Skeletal muscle tissue (tissue), 4 donors: ENCODE data around the gene ANKRD11. TPM values are rescaled to one million over a fixed set of nuclear protein-coding genes. Genes with fewer than 3 reads are reported as not detected.

Experiments used
- H3K27ac ChIP-seq: one replicate; pipeline ENCODE4 v1.7.0; 2013; ENCODE audit warnings: mild to moderate bottlenecking, low read depth, low read length, inconsistent platforms
- H3K27me3 ChIP-seq, 3 donors: one replicate each; pipeline ENCODE4 v1.7.0; 2013; ENCODE audit warnings: low read length in 3 of 3; ENCODE audit not compliant: control insufficient read depth in 3 of 3, insufficient read depth in 3 of 3
- H3K36me3 ChIP-seq, 3 donors: one replicate each; pipeline ENCODE4 v1.7.0; 2013; ENCODE audit warnings: low read length in 3 of 3; ENCODE audit not compliant: control insufficient read depth in 3 of 3, insufficient read depth in 3 of 3
- H3K4me1 ChIP-seq, 3 donors: one replicate each; pipeline ENCODE4 v1.7.0; 2013; ENCODE audit warnings: low read length in 3 of 3, mild to moderate bottlenecking in 3 of 3; ENCODE audit not compliant: control insufficient read depth in 3 of 3, insufficient read depth in 3 of 3
- H3K4me3 ChIP-seq, 3 donors: one replicate each; pipeline ENCODE4 v1.7.0; 2013; ENCODE audit warnings: low read length in 3 of 3
- H3K9ac ChIP-seq, 3 donors: one replicate each; pipeline ENCODE4 v1.7.0; 2013; ENCODE audit warnings: low read length in 3 of 3, mild to moderate bottlenecking in 3 of 3, moderate library complexity in 2 of 3, low read depth in 1 of 3
- H3K9me3 ChIP-seq, 3 donors: one replicate each; pipeline ENCODE4 v1.7.0; 2013; ENCODE audit warnings: low read length in 3 of 3; ENCODE audit not compliant: control insufficient read depth in 3 of 3
- total RNA-seq: library from RNA; depleted of rRNA; stranded (reverse); fragments of >200 nt; gene quantifications from one replicate; pipeline ENCODE4 v1.2.3, GENCODE V29; 2014
- donor health status: Osteomylitis.

The ANKRD11 gene
- total RNA-seq, 1 donor from 2014 or later = 21.4 TPM

DNA sequence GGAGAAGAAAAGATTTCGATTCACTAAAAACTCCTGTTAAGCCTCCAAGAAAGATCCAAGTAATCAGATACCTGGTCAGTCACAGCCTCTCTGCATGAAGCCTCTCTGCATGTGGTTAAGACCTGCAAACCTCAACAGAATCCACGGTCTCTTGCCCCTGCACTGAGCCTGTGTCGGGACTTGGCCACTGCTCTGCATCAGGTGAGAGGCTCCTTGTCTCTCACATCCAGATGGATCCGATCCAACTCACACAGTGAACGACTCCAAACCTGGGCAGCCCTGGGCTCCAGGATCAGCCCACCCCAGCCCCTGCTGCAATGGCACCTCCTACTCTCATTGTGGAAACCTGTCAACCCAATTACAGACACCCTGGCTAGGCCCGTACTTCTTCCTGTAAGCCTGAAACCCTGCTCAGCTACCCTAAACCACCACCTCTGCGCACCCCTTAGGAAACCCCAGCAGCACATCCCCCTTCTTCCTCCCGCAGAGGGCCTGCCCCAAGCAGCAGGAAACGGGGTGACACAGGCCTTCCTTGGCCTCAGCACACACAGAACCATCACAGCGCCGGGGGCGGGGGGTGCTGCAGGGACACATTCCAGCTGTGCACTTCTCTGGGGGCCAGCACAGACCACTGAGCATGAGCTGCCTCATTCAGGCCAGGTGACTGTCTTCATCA, 129.5 kb downstream of the ANKRD11 start:
- H3K27ac ChIP-seq = no peak overlapping the region
- H3K4me1 ChIP-seq = peaks cover 73 to 78% (median 74%) of the 10 kb centered on the region in 3 donors
- H3K9ac ChIP-seq = peak overlapping the region in 1 of 3 donors; percentile 5
- no peaks in the 10 kb centered on the region for H3K9me3 ChIP-seq
- H3K4me3 ChIP-seq = no peak overlapping the region
- H3K36me3 ChIP-seq = no peaks in the 10 kb centered on the region
- no peaks in the 10 kb centered on the region for H3K27me3 ChIP-seq

DNA sequence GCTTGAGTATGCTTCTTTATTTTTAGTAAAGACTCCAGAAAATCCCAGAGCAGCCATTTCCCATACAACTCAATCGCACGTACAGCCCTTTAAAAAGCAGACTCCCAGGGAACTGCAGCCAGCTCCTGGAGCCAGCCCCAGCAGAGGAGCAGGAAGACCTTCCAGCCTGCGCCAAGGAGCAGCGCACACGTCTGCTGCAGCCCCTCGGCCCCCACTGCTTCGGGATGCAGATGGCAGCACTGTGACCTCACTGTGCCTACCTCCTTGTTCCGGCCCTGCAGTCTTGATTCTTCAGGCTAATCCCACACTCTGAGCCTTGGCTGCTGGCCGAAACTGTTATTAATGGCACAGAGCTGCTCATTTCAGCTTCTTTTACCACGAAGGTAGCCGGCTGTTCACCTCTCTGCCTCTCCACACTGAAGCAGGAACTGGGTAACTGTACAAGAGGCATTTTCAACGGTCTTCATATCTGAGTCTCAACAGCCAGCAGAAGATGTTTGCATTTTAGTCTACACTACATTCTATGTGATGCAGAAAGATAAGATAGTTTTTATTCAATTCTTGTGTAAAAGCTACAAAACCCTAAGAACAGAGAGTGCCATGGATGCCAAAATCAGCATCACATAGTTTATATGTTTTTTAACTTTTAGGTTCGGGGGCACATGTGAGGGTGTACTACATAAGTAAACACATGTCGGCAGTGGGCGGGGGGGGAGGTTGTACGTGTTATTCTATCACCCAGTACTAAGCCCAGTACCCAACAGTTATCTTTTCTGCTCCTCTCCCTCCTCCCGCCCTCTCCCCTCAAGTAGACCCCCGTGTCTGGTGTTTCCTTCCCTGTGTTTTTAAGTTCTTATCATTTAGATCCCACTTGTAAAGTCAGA, 130.9 kb downstream of the ANKRD11 start:
- Histone ChIP-seq H3K27me3 (no peaks in the 10 kb centered on the region), H3K9ac (peak overlapping the region in 2 of 3 donors; percentile 17 to 60), H3K27ac (no peak overlapping the region), H3K4me3 (peak overlapping the region in 2 of 3 donors; percentile 14 to 19), H3K4me1 (peaks cover 75 to 84% (median 82%) of the 10 kb centered on the region in 3 donors), H3K36me3 (no peaks in the 10 kb centered on the region), H3K9me3 (no peaks in the 10 kb centered on the region)

DNA sequence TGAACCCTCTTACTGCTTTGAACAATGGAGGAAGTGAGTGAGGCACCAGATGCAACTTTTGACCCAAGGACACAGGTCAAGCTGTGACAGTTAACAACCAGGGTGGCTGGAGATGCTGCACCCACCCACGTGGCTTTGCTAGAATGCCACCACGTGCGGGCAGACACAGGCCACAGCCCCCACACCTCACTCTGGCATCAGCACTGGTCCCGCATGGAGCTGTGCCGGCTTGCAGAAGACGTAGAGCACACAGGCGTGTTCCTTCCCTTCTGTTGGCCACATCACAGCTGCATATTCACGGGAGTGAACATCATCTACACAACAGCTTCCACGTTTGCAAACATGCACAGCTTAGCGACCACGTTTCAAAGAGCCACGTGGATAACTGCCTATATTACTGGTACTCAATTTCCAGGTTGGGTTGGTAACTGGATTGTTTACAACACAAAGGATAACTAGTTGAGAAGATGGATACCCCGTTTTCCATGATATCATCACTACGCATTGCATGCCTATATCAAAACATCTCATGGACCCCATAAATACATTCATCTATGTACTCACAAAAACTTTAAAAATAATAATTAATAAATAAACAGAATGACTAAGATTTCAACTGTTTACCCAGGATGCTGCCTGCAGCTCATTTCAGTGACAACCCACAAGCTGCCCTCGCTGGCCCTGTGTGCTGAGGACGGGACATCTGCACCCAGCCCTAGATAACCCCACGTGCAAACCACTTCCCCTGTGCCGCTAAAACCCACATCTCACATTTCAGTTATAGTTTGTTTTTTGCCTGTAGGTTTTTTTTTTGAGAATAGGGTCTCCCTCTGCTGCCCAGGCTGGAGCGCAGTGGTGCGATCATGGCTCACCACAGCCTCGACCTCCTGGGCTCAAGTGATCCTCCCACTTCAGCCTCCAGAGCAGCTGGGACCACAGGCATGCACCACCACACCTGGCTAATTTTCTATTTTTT, 132.0 kb downstream of the ANKRD11 start:
- peak overlapping the region in 1 of 3 donors; percentile 63 for H3K9ac ChIP-seq
- no peaks in the 10 kb centered on the region for H3K27me3 ChIP-seq
- peaks cover 71 to 85% (median 80%) of the 10 kb centered on the region in 3 donors for H3K4me1 ChIP-seq
- no peaks in the 10 kb centered on the region for H3K9me3 ChIP-seq
- H3K27ac ChIP-seq = no peak overlapping the region
- H3K4me3 ChIP-seq = peak overlapping the region in 2 of 3 donors; percentile 27 to 30
- no peaks in the 10 kb centered on the region for H3K36me3 ChIP-seq

DNA sequence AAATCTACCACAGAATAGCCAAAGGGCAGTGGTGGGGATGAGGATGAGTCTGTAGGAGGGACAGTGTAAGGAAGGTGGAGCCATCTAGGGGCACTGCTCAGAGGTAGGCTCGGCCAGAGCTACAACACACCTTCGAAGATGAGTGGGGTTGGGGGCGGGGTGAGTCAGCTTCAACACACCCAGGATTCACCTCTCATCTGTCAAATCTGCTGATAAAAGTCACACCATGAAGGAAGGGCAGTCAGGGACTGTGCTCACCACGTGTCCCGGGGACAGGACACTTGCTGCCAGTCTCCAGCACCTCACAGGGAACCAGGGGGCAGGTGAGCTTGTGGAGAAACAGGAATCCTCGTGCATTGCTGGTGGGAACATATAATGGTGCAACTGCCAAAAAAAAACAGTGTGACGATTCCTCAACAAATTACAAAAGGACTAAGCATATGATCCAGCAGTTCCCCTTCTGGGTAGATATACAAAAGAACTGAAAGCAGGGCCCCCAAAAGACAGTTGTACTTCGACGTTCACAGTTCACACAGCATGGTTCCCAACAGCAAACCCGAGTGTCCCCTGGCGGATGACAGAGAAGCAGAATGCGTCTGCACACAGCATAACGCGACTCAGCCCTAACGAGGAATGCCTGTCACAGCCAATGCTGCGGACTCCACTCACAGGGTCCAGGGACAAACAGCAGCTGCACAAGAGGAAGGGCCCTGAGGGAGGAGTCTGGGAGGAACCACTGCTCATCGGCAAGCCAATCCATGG, 133.1 kb downstream of the ANKRD11 start:
- Histone ChIP-seq H3K9me3 (no peaks in the 10 kb centered on the region), H3K27me3 (no peaks in the 10 kb centered on the region), H3K9ac (peak overlapping the region in 1 of 3 donors; percentile 63), H3K36me3 (peaks cover 0 to 1% (median 0%) of the 10 kb centered on the region in 3 donors), H3K4me3 (peak overlapping the region; percentile 19 to 42 (median 27)), H3K27ac (peak overlapping the region; percentile 28), H3K4me1 (peaks cover 75 to 90% (median 83%) of the 10 kb centered on the region in 3 donors)

DNA sequence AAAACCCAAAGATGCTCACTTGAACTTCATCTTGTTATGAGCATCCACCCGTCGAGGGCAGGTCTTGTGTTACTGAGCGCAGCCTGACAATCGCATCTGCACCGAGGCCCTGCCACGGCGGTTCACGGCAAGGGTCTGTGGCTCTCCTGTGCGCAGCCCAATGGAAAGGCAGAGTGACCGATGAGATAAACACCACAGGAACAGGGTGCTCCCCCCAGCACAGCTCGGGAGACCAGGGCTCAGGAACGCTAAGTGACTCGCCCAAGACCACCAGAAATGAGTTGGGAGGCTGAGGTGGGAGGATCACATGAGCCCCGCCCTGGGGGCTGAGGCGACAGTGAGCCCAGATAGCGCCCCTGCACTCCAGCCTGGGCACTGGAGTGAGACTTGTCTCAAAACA, 134.7 kb downstream of the ANKRD11 start:
- no peak overlapping the region for H3K4me3 ChIP-seq
- H3K9ac ChIP-seq = no peak overlapping the region
- peaks cover 0 to 2% (median 0%) of the 10 kb centered on the region in 3 donors for H3K36me3 ChIP-seq
- H3K9me3 ChIP-seq = no peaks in the 10 kb centered on the region
- peak overlapping the region; percentile 5 for H3K27ac ChIP-seq
- no peaks in the 10 kb centered on the region for H3K27me3 ChIP-seq
- peaks cover 68 to 90% (median 74%) of the 10 kb centered on the region in 3 donors for H3K4me1 ChIP-seq

DNA sequence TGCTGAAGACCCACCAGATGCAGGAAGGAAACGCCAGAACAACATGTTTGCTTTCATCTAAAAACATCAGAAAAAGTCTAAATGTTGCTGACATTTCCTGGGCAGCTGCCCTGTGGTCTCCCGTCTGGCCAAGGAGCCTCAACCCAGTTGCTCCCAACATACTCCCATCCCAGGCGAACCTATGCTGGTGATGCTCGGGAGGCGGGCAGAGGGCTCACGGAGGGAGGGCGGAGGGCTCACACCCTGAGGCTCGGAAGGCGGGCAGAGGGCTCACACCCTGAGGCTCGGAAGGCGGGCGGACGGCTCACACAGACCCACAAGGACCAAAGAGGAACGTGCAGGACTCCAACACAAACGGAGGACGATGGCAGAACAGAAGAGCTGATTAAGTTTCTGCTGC, 135.4 kb downstream of the ANKRD11 start:
- H3K9me3 ChIP-seq = no peaks in the 10 kb centered on the region
- H3K27ac ChIP-seq = no peak overlapping the region
- H3K36me3 ChIP-seq = peaks cover 0 to 2% (median 2%) of the 10 kb centered on the region in 3 donors
- H3K27me3 ChIP-seq = no peaks in the 10 kb centered on the region
- H3K4me1 ChIP-seq = peaks cover 65 to 86% (median 67%) of the 10 kb centered on the region in 3 donors
- H3K4me3 ChIP-seq = no peak overlapping the region
- no peak overlapping the region for H3K9ac ChIP-seq

DNA sequence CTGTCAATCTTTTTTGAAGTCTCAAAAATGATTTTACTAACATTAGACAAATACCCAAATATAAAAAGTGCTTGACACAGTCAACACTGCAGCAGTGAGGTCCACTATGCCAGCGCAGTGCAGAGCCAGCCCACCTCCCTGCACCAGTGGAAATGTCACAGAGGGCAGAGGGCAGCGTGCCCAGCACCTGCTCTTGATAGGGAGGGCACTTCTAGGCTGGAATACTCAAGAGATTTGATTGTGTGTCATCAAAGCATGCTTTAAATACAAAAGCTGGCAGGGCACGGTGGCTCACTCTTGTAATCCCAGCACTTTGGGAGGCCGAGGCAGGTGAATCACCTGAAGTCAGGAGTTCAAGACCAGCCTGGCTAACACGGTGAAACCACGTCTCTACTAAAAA, 136.0 kb downstream of the ANKRD11 start:
- Histone ChIP-seq H3K4me1 (peaks cover 58 to 79% (median 61%) of the 10 kb centered on the region in 3 donors), H3K9me3 (no peaks in the 10 kb centered on the region), H3K27me3 (no peaks in the 10 kb centered on the region), H3K4me3 (no peak overlapping the region), H3K27ac (peak overlapping the region; percentile 38), H3K9ac (no peak overlapping the region), H3K36me3 (peaks cover 0 to 2% (median 2%) of the 10 kb centered on the region in 3 donors)

DNA sequence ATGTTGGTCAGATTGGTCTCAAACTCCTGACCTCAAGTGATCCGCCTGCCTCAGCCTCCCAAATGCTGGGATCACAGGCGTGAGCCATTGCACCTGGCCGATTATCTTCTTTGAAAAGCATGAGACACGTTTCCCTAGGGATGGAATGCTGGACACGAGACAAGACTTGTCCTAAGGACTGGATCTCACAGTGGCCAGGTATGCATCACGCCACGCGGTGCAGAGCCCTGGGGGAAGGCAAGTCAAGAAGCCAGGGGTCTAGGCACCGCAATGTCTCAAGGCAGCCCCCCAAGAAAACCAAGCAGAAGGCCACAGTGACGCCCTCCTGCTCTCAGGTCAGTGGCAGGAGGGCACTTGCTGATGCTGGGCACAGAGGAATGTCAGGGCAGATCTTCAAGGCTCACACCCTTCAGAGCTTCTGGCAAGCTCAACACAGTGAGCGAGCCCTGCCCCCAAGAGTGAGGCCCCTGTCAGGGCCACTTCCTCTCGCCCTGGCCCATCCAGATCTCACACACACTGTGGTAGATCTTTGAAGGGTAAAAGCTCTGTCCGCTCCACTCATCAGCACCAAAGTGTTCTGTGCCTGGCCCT, 138.2 kb downstream of the ANKRD11 start:
- Histone ChIP-seq H3K27ac (peak overlapping the region; percentile 28), H3K4me1 (peaks cover 37 to 59% (median 41%) of the 10 kb centered on the region in 3 donors), H3K36me3 (peaks cover 0 to 2% (median 2%) of the 10 kb centered on the region in 3 donors), H3K4me3 (no peak overlapping the region), H3K9me3 (no peaks in the 10 kb centered on the region), H3K9ac (no peak overlapping the region), H3K27me3 (no peaks in the 10 kb centered on the region)
